Lower lobe of right lung (tissue), 2 donors: ENCODE data around the gene SVEP1. TPM values are rescaled to one million over a fixed set of nuclear protein-coding genes. Genes with fewer than 3 reads are reported as not detected.

Experiments
- ATAC-seq, 2 donors: fragments of 200-7000 bp; cut with Tn5 transposase; one replicate each; pipeline ENCODE4 v1.9.1; 2020 to 2022; ENCODE audit warnings: mild to moderate bottlenecking in 2 of 2, moderate library complexity in 2 of 2
- DNase-seq: peaks from one replicate; pipeline ENCODE4 v3.0.0-alpha.2; 2020
- H3K27ac ChIP-seq: fragments of 200-600 bp; one replicate; pipeline ENCODE4 v1.8.0; 2022
- H3K27me3 ChIP-seq: fragments of 200-600 bp; one replicate; pipeline ENCODE4 v1.8.0; 2022; ENCODE audit warnings: low read depth
- H3K36me3 ChIP-seq: fragments of 200-600 bp; one replicate; pipeline ENCODE4 v1.8.0; 2022; ENCODE audit warnings: mild to moderate bottlenecking
- H3K4me1 ChIP-seq: fragments of 200-600 bp; one replicate; pipeline ENCODE4 v1.8.0; 2022
- H3K4me3 ChIP-seq: fragments of 200-600 bp; one replicate; pipeline ENCODE4 v1.8.0; 2022; ENCODE audit warnings: mild to moderate bottlenecking
- H3K9me3 ChIP-seq: fragments of 200-600 bp; one replicate; pipeline ENCODE4 v1.8.0; 2022
- CTCF ChIP-seq: fragments of 200-600 bp; IDR thresholded peaks from one replicate; pipeline ENCODE4 v1.8.0; 2022; ENCODE audit warnings: antibody characterized with exemption, mild to moderate bottlenecking
- intact Hi-C: fragments of 100-400 bp; cut with DNase I; formaldehyde crosslinking; loops from one replicate; pipeline ENCODE4 v1.11.0; 2022
- total RNA-seq: library from RNA; stranded (reverse); fragmentation: NEBNext Ultra II Directional; extraction: Animal tissue kit (Norgen Biotek cat#: 25700); gene quantifications from one replicate; pipeline ENCODE4 v1.2.1, GENCODE V29; 2021
- donor health status: DM: no; HTN: yes; CAD: no; lungs with severe emphysema.

SVEP1 gene
- total RNA-seq, 1 donor from 2014 or later = 55.9 TPM

- no peaks in the 10 kb centered on the region for H3K4me1 ChIP-seq
- no peak for DNase-seq
- H3K27me3 ChIP-seq = peaks cover 39% of the 10 kb centered on the region
These were observed 937 bp downstream of the SVEP1 start for GRCh38 chr9:110578575-110579033.

GRCh38 chr9:110575945-110576344 is 3.6 kb downstream of the SVEP1 start:
- no peaks in the 10 kb centered on the region for H3K36me3 ChIP-seq
- no peaks in the 10 kb centered on the region for H3K4me1 ChIP-seq
- DNase-seq (no peak), ATAC-seq (no peak)
- no peak for TF ChIP-seq CTCF
- intact Hi-C loops = no loop called here
- H3K9me3 ChIP-seq = no peaks in the 10 kb centered on the region
- peak overlapping the region; percentile 60 for H3K4me3 ChIP-seq
- H3K27me3 ChIP-seq = peaks cover 34% of the 10 kb centered on the region
- no peak overlapping the region for H3K27ac ChIP-seq

More at GRCh38 chr9:110578575-110579033, 937 bp downstream of the SVEP1 start:
- Histone ChIP-seq H3K36me3 (no peaks in the 10 kb centered on the region), H3K4me3 (peak overlapping the region; percentile 60), H3K9me3 (no peaks in the 10 kb centered on the region), H3K27ac (peak overlapping the region; percentile 81)
- no peak for TF ChIP-seq CTCF
- intact Hi-C loops = no loop called here
- ATAC-seq = no peak

GRCh38 chr9:110575169-110575568 is 4.4 kb downstream of the SVEP1 start:
- Histone ChIP-seq H3K27ac (no peak overlapping the region), H3K4me3 (peak overlapping the region; percentile 60), H3K27me3 (peaks cover 27% of the 10 kb centered on the region), H3K9me3 (no peaks in the 10 kb centered on the region), H3K36me3 (no peaks in the 10 kb centered on the region), H3K4me1 (no peaks in the 10 kb centered on the region)
- no peak for ATAC-seq
- DNase-seq = no peak
- intact Hi-C loops = no loop called here
- TF ChIP-seq CTCF = no peak

GRCh38 chr9:110573305-110573704 is 6.2 kb downstream of the SVEP1 start:
- intact Hi-C loops = no loop called here
- no peak overlapping the region for H3K27ac ChIP-seq
- no peaks in the 10 kb centered on the region for H3K9me3 ChIP-seq
- no peaks in the 10 kb centered on the region for H3K36me3 ChIP-seq
- no peak for ATAC-seq
- peaks cover 9% of the 10 kb centered on the region for H3K27me3 ChIP-seq
- H3K4me1 ChIP-seq = no peaks in the 10 kb centered on the region
- no peak for DNase-seq
- no peak for TF ChIP-seq CTCF
- no peak overlapping the region for H3K4me3 ChIP-seq

- intact Hi-C loops = no loop called here
- Histone ChIP-seq H3K9me3 (no peaks in the 10 kb centered on the region), H3K27me3 (no peaks in the 10 kb centered on the region), H3K4me1 (no peaks in the 10 kb centered on the region), H3K27ac (no peak overlapping the region), H3K36me3 (no peaks in the 10 kb centered on the region), H3K4me3 (no peak overlapping the region)
- ATAC-seq (no peak), DNase-seq (no peak)
- no peak for TF ChIP-seq CTCF
These were observed 7.6 kb downstream of the SVEP1 start for GRCh38 chr9:110571801-110572483.
